Activated T-cell treated with anti-CD3 and anti-CD28 coated beads for 1 hour (primary cell): Measurements from ENCODE around the gene ADAMTS14.

ENCODE experiments used
- DNase-seq: peaks from one replicate; pipeline ENCODE4 v3.0.0-alpha.2; 2020; ENCODE audit warnings: low read depth

ADAMTS14 gene

DNA sequence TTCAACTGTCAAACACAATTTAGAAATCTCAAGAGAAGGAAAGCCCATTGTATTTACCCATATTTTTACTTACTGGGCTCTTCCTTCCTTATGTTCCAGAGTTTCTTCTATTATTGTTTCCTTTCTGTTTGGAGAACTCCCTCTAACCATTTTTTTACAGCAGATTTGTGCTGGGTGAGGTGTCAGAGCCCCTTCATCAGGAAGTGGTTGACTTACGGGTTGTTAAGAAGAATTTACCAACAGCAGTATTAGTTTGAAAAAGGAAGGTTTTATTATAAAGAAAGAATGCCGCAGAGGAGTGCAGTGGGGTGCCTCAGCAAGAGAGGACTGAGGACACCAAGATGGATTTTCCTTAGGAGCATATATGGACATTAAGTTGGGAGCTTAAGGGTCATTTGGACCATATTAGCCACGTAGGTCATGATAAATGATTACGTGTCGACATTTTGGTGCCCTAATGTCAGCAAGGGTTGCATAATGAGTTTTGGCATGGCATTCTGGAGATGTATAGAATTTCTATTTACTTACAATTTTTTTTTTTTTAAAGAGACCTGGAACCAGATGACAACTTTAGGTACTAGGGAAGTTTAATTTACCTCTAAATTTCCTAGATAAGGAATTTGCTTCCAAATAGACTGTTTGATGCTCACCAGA lies 119.2 kb downstream of the ADAMTS14 start:
- no peak for DNase-seq

DNA sequence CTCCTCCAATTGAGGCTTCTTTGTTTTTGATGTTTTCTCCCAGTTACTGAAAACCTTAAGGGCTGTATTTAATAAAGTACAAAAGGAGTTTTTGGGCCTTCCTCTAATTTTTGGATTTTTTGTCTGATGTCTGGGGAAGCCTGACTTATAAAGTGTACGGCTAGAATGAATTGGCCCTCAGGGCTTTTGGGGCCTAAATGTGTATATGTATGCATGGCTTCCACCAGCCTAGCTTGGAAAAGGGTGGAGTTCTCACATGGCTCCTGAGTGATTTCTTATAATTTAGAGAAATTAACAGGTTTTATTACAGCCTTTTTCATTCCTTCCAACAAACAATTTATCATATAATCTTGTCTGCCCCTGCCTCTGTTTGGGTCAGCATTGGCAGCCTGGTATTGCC lies 123.3 kb downstream of the ADAMTS14 start:
- no peak for DNase-seq

DNA sequence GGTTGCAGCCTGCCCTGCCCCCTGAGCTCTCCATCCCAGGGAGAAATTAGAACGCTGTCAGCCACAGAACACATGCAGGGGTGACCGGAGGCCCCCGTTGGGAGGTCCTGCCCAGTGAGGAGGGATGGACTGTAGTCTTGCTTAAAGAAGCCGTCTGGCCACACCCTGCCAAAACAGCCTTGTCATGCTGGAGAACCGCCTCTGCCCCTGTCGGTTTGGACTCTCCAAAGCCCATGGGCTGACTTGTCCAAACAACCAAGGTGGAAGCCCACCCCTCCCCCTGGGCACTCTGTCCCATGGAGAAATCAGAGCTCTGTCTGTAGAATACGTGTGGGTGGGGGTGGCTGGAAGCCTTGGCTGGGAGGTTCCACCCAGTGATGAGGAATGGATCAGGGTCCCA lies 125.5 kb downstream of the ADAMTS14 start:
- DNase-seq: no peak

DNA sequence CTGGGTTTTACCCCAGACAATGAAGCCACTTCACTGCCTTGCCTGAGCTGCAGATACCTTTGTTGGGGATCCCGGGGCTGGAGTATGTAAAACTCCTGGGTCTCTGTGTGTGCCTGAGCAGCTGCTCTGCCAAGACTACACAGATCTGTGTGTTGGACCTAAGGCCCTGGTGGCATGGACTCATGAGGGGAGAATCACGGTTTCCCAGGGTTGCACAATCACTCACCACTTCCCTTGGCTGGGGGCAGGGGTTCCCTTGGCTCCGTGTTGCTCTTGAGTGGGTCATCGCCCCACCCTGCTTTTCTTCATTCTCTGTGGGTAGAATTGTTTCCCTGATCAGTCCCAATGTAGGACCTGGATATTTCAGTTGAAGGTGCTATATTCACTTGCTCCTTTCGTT lies 126.8 kb downstream of the ADAMTS14 start:
- no peak for DNase-seq

DNA sequence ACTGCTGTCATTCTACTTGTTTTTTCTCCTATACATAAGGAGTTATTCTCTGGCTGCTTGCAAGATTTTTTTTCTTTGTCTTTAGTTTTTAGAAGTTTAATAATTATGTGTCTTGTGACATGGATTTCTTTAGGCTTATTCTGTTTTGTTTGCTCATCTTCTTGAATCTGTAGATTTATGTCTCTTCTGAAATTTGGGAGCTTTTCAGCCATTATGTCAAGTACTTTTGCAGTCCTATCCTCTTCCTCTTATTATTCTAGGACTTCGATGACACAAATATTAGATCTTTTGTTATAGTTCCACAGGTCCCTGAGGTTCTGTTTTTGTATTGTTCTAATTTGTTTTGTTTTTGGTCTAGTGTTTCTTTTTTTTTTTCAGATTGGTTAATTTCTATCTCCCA lies 129.5 kb downstream of the ADAMTS14 start:
- no peak for DNase-seq

DNA sequence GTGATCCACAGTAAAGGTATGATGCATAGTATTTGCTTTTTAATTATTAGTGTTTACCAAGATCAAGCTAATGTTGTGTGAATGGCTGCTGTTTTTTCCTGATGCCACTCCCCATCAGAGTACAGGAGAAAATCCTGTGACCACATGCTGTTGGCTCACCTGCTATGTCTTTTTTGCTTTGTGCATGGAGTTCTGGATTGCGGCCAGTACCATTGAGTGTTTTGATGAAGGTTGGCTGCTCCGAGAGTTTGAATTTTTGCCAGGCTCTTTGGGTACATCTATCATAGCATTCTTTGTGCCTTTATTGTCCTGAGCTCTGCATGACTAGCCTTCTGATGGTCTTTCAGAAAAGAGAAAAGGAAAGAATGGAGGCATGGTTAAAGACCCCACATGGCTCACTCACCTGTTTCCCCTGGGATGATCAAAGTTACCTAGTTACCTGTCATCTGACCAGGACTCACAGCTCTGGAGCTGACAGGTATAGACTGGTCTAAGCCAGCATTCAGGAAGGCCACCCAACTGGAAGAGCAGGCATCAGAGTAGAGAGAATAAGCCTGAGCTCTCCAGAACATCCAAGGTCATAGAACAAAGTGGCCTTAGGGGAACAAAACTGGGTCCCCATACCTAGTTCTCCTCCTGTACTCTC lies 131.6 kb downstream of the ADAMTS14 start:
- DNase-seq: no peak

DNA sequence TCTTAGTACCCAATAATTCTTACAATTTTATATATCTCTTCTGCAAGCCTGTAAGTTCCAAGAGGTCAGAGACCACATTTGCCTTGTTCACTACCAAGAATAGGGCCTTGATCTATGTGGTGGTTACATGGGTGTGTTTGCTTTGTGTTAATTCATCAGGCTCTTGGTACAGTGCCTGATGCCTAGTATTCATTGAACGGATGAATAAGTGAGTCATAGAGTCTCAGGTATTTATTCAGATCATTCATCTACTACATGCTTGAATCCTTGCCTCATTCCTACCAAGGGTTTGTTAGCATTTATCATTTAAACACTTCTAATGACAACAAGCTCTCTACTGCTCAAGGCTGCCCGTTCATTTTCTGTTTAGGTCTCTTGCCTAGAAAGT lies 132.1 kb downstream of the ADAMTS14 start:
- DNase-seq: no peak

DNA sequence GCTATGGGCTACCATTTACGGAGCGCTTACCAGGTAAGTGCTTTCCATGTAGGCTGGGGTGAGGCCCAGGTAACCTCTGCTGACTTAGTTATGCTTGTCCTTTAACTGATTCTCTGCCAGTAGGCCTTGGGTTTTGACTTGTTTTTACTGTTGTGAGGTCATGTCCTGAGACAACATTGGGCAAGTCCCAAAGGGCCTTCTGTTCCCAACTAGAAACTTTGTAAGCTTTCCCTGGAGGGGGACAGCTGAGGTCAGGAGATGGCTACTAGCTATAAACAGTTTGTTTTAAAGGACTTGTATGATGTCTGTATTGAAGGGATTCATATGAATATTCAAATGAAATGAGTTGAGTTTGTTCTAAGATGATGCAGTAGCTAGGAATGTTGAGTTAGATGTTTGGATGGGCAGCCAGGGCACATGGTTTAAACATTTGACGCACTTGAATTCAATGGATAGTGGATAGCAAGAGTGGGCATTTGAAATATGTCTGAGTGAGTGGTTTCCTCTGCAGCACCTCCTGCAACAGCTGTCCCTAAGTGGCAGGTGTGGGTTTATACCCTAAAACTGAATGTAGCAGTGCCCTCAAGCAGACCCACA lies 133.4 kb downstream of the ADAMTS14 start:
- no peak for DNase-seq

DNA sequence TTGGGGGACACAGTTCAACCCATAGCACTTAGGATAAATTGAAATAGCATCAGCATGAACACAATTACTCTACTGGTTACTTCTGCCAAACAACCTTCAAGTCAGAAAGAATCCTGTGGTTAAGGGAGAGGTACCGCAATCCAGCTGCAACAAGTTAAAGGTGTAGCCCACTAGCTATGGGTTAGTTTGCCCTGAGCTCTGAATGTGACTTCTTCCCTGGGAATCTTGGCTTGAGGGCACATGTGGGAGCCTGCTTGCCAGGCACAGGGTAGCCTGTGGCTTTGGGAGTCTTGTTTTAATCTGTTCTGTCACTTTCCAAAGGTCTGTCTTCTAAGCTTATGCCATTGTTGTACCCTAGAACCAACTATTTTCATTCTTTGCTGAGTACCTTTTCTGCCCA lies 134.5 kb downstream of the ADAMTS14 start:
- no peak for DNase-seq

DNA sequence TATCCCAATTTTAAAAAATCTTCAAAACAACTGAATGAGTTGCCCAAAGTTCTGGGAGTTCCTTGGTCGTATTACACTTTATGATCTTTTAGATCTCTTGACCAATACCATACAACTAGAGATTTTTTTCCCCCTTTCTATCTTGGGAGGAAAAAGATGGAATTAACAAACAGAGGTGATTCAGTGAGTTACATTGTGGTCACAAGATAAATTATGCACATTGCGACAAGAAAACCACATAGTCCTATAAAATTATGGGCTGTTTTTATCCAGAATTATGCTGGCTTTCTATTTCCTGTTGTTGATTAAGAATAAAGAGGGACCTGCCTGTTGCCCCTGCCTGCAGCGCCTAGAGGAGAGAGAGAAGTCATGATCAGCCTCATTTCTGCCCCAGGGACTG lies 135.2 kb downstream of the ADAMTS14 start:
- no peak for DNase-seq

DNA sequence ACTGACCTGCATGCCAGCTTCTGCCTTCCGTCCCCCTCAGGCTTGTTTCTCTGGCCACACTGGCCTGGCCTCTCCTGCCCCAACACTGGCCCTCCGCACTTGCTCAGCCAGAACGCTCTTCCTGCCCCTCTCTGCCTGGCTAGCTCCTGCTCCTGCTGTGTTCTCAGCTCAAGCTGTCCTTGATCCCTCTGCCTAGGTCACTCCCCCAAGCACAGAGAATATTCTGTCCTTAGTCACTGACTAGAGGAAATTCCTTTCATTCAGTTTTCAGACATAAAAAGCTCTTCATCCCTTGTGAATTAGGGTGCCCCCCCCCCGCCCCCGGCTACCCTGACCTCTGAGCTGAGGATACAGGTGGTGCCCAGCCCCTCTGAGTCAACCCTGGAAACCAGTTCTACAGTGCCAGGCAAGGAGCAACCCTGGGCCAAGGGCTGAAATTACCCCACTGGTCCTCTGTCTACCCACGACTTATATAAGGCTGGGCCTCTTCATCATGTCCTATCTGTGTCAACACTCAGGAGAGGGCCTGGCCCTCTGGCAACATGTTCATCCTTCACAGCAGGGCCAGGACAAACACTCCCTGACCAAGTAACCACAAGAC lies 136.8 kb downstream of the ADAMTS14 start:
- no peak for DNase-seq

DNA sequence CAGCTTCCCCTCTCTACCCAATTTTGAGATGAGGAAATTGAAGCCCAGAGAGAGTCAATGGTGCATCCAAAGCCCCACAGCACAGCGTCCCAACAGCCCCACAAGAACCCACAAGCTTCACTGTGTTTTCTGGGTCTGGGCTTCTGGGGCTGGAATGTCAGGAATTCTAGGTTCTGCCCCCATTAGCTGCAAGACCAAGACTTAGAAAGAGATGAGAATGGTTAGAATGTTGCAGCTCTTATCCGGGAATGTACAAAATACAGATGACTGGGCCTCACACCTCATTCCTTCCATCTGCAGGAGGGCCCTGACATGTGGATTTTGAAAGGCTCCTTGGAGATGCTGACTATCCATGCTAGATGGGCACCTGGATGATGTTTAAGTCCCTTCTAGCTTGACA lies 137.4 kb downstream of the ADAMTS14 start:
- no peak for DNase-seq

DNA sequence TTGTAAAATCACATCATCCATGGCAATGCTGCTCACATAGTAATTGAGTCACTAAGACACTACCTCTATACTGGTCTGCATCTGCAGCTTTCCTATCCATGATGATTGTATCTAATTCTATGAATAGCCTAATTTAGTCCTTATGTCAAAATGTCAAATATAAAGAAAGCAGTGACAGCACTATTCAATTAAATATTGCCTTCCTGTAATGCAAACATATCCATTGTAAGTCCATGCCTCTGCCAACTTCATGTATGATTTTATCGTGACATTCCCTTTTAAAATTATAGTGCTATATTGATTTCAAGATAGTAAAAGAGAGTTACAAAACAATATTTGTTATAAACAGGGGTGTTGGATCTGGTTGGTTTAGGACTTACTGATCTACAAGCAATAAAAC lies 138.7 kb downstream of the ADAMTS14 start:
- DNase-seq: no peak

DNA sequence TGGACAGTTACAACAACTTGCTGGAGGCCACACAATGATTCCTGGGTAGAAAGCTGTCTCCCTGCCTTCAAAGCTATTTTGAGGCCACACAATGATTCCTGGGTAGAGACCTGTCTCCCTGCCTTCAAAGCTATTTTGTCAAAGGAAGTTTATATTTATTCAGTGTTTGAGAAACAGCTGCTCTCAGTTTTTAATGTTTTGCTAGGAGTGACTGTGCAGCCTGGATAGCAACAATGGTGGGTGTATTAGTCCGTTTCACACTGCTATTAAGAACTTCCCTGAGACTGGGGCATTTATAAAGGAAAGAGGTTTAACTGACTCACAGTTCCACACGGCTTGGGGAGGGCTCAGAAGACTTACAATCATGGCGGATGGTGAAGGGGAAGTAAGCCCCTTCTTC lies 139.6 kb downstream of the ADAMTS14 start:
- no peak for DNase-seq
